SK-N-SH (cell line): ENCODE results near the gene CBX6. TPM values are rescaled to one million over a fixed set of nuclear protein-coding genes. Genes with fewer than 3 reads are reported as not detected.

ENCODE experiments used
- CTCF ChIA-PET: fragments of 300-600, 350-600 bp; formaldehyde crosslinking; extraction: SDS; loops from one replicate; lab custom pipeline; 2021; lab: Yijun Ruan, JAX
- POLR2A ChIA-PET: fragments of 350-600 bp; sonication (Branson Sonifier 250); formaldehyde crosslinking; extraction: SDS; loops from one replicate; lab custom pipeline; 2020; ENCODE audit warnings: antibody characterized with exemption, inconsistent platforms; lab: Yijun Ruan, JAX
- DNase-seq: peaks from one replicate; pipeline ENCODE4 v3.0.0; 2012
- H2AFZ ChIP-seq: fragments of 200-600 bp; sonication (generic); 2 replicates; pipeline ENCODE4 v1.8.1; 2016; ENCODE audit warnings: antibody characterized with exemption, mild to moderate bottlenecking, low read depth
- H3F3A ChIP-seq: fragments of 200-600 bp; sonication (generic); replicated peaks from 2 replicates; pipeline ENCODE3; 2016; ENCODE audit warnings: antibody characterized with exemption, mild to moderate bottlenecking; ENCODE audit not compliant: insufficient read depth
- H3K27ac ChIP-seq, 2 experiments: fragments of 200-500 bp in 1 of 2; fragments of 200-600 bp in 1 of 2; sonication (Bioruptor generic) in 1 of 2; sonication (generic), shearing (Covaris generic) in 1 of 2; 2 replicates each; pipeline versions ENCODE4 v1.5.1 to v1.6.1; 2014 to 2016; ENCODE audit warnings: low read depth in 2 of 2, inconsistent platforms in 1 of 2, low read length in 1 of 2, mild to moderate bottlenecking in 1 of 2, mixed read lengths in 1 of 2
- H3K27me3 ChIP-seq: fragments of 200-600 bp; sonication (generic), shearing (Covaris generic); 2 replicates; pipeline ENCODE4 v1.6.1; 2016; ENCODE audit warnings: mixed run types; ENCODE audit not compliant: insufficient read depth
- H3K36me3 ChIP-seq, 2 experiments: fragments of 200-500 bp in 1 of 2; fragments of 200-600 bp in 1 of 2; sonication (Bioruptor generic) in 1 of 2; sonication (generic) in 1 of 2; replicated peaks in 1 of 2; 2 replicates each; pipeline versions ENCODE3 to v1.5.1; 2014 to 2016; ENCODE audit warnings: low read length in 1 of 2, mild to moderate bottlenecking in 1 of 2; ENCODE audit not compliant: insufficient read depth in 2 of 2, control insufficient read depth in 1 of 2
- H3K4me1 ChIP-seq, 2 experiments: fragments of 200-500 bp in 1 of 2; fragments of 200-600 bp in 1 of 2; sonication (Bioruptor generic) in 1 of 2; sonication (generic), shearing (Covaris generic) in 1 of 2; 2 replicates each; pipeline versions ENCODE4 v1.5.1 to v1.6.1; 2014 to 2016; ENCODE audit warnings: low read depth in 1 of 2, low read length in 1 of 2, mixed run types in 1 of 2; ENCODE audit not compliant: insufficient read depth in 2 of 2, control insufficient read depth in 1 of 2
- H3K4me2 ChIP-seq: fragments of 200-600 bp; sonication (generic), shearing (Covaris generic); 2 replicates; pipeline ENCODE4 v1.6.1; 2017; ENCODE audit warnings: mixed run types
- H3K4me3 ChIP-seq, 2 experiments: fragments of 200-500 bp in 1 of 2; fragments of 200-600 bp in 1 of 2; sonication (Bioruptor generic) in 1 of 2; sonication (generic), shearing (Covaris generic) in 1 of 2; 2 replicates each; pipeline versions ENCODE4 v1.5.1 to v1.8.1; 2014 to 2016; ENCODE audit warnings: low read depth in 2 of 2, inconsistent platforms in 1 of 2, low read length in 1 of 2, mild to moderate bottlenecking in 1 of 2, mixed read lengths in 1 of 2, moderate library complexity in 1 of 2
- H3K79me2 ChIP-seq: fragments of 200-600 bp; sonication (generic); 2 replicates; pipeline ENCODE4 v1.8.1; 2017; ENCODE audit warnings: mild to moderate bottlenecking; ENCODE audit not compliant: insufficient read depth
- H3K9ac ChIP-seq: fragments of 200-600 bp; sonication (generic); 2 replicates; pipeline ENCODE4 v1.6.1; 2017; ENCODE audit warnings: mixed run types
- H3K9me2 ChIP-seq: fragments of 200-600 bp; sonication (generic); 2 replicates; pipeline ENCODE4 v1.6.1; 2017; ENCODE audit warnings: mixed run types
- H3K9me3 ChIP-seq: fragments of 200-600 bp; sonication (generic); 2 replicates; pipeline ENCODE4 v1.6.1; 2017; ENCODE audit warnings: mixed run types, mild to moderate bottlenecking, moderate library complexity
- H4K20me1 ChIP-seq: fragments of 200-600 bp; sonication (generic); 2 replicates; pipeline ENCODE4 v1.6.1; 2017; ENCODE audit warnings: mild to moderate bottlenecking, mixed run types; ENCODE audit not compliant: insufficient read depth
- ELF1 ChIP-seq: IDR thresholded peaks from 2 replicates; pipeline ENCODE4 v1.4.0; 2012
- EP300 ChIP-seq, 2 experiments: IDR thresholded peaks; 2 replicates each; pipeline versions ENCODE4 v1.4.0 to v1.6.1; 2012; ENCODE audit warnings: borderline replicate concordance in 1 of 2, low read depth in 1 of 2, low read length in 1 of 2
- EZH2phosphoT487 ChIP-seq: fragments of 200-600 bp; sonication (generic); IDR thresholded peaks from 2 replicates; pipeline ENCODE4 v1.6.1; 2017; ENCODE audit warnings: low read depth, mixed run types, mild to moderate bottlenecking, antibody characterized with exemption, moderate library complexity, borderline replicate concordance
- FOXJ3 ChIP-seq: sonication (generic); formaldehyde crosslinking; IDR thresholded peaks from 2 replicates; pipeline ENCODE4 v1.5.1; 2020; ENCODE audit warnings: mild to moderate bottlenecking, missing genetic modification reagents
- GABPA ChIP-seq: IDR thresholded peaks from 2 replicates; pipeline ENCODE4 v1.4.0; 2012; ENCODE audit warnings: low read depth, mild to moderate bottlenecking
- JUND ChIP-seq: IDR thresholded peaks from 2 replicates; pipeline ENCODE4 v1.4.0; 2012
- MXI1 ChIP-seq: IDR thresholded peaks from 2 replicates; pipeline ENCODE4 v1.6.1; 2012; ENCODE audit warnings: mild to moderate bottlenecking, low read depth, low read length, improper control_type of control experiment
- NRF1 ChIP-seq: IDR thresholded peaks from 2 replicates; pipeline ENCODE4 v1.6.1; 2012; ENCODE audit warnings: low read depth, mild to moderate bottlenecking, low read length
- RFX5 ChIP-seq: IDR thresholded peaks from 2 replicates; pipeline ENCODE4 v1.6.1; 2012; ENCODE audit warnings: mild to moderate bottlenecking, improper control_type of control experiment, low read length
- SIN3A ChIP-seq: IDR thresholded peaks from 2 replicates; pipeline ENCODE4 v1.6.1; 2012; ENCODE audit warnings: low read depth, mild to moderate bottlenecking, low read length, moderate library complexity, borderline replicate concordance
- WGBS: methylation state at CpG from one replicate; pipeline ENCODE4 v1.1.6; 2017; ENCODE audit warnings: low lambda C conversion rate; 5-methylcytosine and 5-hydroxymethylcytosine counted together
- polyA plus RNA-seq, 3 experiments: library from polyadenylated mRNA; depleted of rRNA; stranded (reverse); fragments of >200 nt; gene quantifications; 2 replicates each; pipeline ENCODE4 v1.2.3, GENCODE V29; 2012
- TF ChIP-seq, protein P1 (sequence below): IDR thresholded peaks from 2 replicates; pipeline ENCODE4 v1.4.0; 2012; ENCODE audit warnings: low read depth
- TF ChIP-seq, protein P2 (sequence below): fragments of 150-350 bp; IDR thresholded peaks from 2 replicates; pipeline ENCODE4 v1.6.1; 2017; ENCODE audit warnings: antibody characterized with exemption, low read length, low read depth, borderline replicate concordance

The CBX6 gene
- polyA plus RNA-seq, 1 of the 3 experiments (the other 2 are of a cell fraction): 5.4 TPM

DNA sequence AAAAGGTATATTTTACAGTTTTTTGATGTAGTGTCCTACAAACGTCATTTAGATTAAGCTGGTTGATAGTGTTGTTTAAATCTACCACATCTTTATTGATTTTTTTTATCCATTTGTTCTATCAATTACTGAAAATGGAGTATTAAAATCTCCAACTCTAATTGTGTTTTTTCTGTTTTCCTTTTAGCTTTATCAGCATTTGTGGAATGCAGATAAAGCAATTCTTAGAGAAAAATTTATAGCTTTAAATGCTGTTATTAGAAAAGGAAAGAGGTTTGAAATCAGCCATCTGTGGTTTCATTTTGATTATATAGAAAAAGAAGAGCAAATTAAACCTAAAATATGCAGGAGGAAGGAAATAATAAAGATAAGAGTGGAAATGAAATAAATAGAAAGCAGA lies 39.4 kb upstream of the CBX6 start:
- no peak for DNase-seq
- ChIA-PET CTCF (interaction anchor here (0.9 kb wide), 1 partner anchor 41 kb away, joined by 4 read pairs; no protein-coding TSS in a partner anchor), POLR2A (no interaction called here)
- Histone ChIP-seq H3K9ac (no peak overlapping the region), H3K4me3 (no peak overlapping the region), H3K4me1 (no peaks in the 10 kb centered on the region), H3K27me3 (no peaks in the 10 kb centered on the region), H2AFZ (no peak overlapping the region), H3K36me3 (no peaks in the 10 kb centered on the region), H3K4me2 (no peak overlapping the region), H3F3A (no peaks in the 10 kb centered on the region), H3K9me3 (no peaks in the 10 kb centered on the region), H3K79me2 (no peaks in the 10 kb centered on the region), H4K20me1 (no peaks in the 10 kb centered on the region), H3K9me2 (no peaks in the 10 kb centered on the region), H3K27ac (no peak overlapping the region)
- WGBS: 3% methylated on average over 1 of the region's 1 CpG
- no peak for TF ChIP-seq SIN3A
- TF ChIP-seq RFX5: no peak
- TF ChIP-seq ELF1: no peak
- TF ChIP-seq, protein P1, sequence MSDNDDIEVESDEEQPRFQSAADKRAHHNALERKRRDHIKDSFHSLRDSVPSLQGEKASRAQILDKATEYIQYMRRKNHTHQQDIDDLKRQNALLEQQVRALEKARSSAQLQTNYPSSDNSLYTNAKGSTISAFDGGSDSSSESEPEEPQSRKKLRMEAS: no peak
- no peak for TF ChIP-seq NRF1
- no peak for TF ChIP-seq FOXJ3
- no peak for TF ChIP-seq JUND
- TF ChIP-seq MXI1: no peak
- no peak for TF ChIP-seq EP300 (IDR thresholded peaks at IDR 0.05; ENCODE audit: borderline replicate concordance in 1 of 2, low read depth in 1 of 2, low read length in 1 of 2)
- TF ChIP-seq, protein P2, sequence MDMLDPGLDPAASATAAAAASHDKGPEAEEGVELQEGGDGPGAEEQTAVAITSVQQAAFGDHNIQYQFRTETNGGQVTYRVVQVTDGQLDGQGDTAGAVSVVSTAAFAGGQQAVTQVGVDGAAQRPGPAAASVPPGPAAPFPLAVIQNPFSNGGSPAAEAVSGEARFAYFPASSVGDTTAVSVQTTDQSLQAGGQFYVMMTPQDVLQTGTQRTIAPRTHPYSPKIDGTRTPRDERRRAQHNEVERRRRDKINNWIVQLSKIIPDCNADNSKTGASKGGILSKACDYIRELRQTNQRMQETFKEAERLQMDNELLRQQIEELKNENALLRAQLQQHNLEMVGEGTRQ: no peak

DNA sequence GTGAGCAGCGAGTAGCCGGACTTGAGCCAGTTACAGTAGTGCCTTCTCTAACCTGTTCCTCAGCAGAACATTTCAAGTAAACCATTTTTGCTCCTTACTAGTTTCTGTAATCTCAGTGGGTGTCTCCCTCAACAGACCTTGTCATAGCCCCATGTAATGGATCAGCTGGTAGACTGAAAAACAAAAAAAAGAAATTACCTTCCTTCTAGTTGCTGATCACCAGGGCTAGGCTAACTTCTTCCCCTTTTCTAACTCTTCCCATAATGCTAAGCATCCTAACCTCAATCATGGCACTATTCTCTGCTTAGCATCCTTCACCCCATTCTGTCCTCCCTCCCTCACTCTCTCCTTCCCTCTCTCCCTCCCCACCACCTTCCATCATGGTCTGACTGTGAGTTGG lies 35.8 kb upstream of the CBX6 start:
- ChIA-PET CTCF (interaction anchor here (1.5 kb wide), 1 partner anchor 37 kb away, joined by 3 read pairs; no protein-coding TSS in a partner anchor), POLR2A (no interaction called here)
- 52% methylated on average over 2 of the region's 2 CpGs for WGBS

More for the DNA sequence above, 35.8 kb upstream of the CBX6 start:
- no peaks in the 10 kb centered on the region for H3F3A ChIP-seq
- no peak for DNase-seq
- H3K27ac ChIP-seq: no peak overlapping the region
- no peak overlapping the region for H3K4me3 ChIP-seq
- no peak overlapping the region for H2AFZ ChIP-seq
- H3K9me2 ChIP-seq: no peaks in the 10 kb centered on the region
- no peaks in the 10 kb centered on the region for H3K4me1 ChIP-seq
- H3K4me2 ChIP-seq: no peak overlapping the region
- TF ChIP-seq GABPA: no peak
- TF ChIP-seq, protein P2: no peak
- TF ChIP-seq EZH2phosphoT487: no peak
- TF ChIP-seq, protein P1: no peak
- no peaks in the 10 kb centered on the region for H3K36me3 ChIP-seq
- H3K9ac ChIP-seq: no peak overlapping the region
- no peaks in the 10 kb centered on the region; the same call in 1 of the 2 replicates for H3K9me3 ChIP-seq
- no peaks in the 10 kb centered on the region for H4K20me1 ChIP-seq
- H3K79me2 ChIP-seq: no peaks in the 10 kb centered on the region
- no peaks in the 10 kb centered on the region for H3K27me3 ChIP-seq
